8988T (cell line): Measurements from ENCODE around the gene PDZRN4.
"Not testable (repeated sequence)": the region's sequence is repeated elsewhere in the genome, so short reads cannot be mapped to it uniquely, and the experiment has no call there.

Source experiments
- DNase-seq: peaks from one replicate; pipeline ENCODE4 v3.0.0; 2011

Gene PDZRN4

GRCh38 chr12:41514907-41515306 lies 326.8 kb downstream of the PDZRN4 start:
- DNase-seq, result no peak

DNA sequence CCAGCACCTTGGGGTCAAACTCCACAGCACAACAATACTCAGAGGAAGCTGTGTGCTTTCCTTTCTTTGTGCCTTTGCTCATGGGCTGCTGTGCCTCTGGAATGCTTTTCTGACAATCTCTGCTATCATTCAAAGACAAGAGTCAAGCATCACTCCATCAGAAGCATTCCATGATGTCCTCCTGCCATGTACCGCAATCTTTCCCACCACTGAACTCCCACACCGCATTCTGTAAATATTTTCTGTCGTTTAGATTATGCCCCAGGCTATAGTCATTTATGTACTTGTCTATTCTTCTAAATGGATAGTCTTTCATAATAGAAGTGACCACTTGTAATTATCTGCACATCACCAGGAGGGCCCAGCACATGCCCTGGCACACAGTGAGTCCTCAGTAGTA lies 327.8 kb downstream of the PDZRN4 start:
- no peak for DNase-seq

DNA sequence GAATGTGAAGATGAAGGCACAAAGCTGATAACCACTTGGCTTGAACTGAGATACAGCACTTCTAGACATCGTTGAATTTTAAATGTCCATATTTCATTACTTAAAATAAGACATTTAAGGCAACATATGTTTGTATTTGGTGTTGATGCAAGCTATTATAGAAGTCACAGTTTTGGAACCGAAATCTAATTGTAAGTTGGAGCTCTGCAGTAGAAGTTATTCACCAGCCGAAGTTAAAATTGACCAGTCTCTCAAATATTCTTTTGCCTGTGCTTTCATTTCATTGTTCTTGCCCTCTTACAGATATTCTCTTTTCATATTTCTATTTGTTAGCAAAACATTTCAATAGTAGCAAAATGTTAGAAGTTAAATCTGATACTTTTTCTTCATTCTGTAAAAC lies 332.7 kb downstream of the PDZRN4 start:
- DNase-seq, result no peak

DNA sequence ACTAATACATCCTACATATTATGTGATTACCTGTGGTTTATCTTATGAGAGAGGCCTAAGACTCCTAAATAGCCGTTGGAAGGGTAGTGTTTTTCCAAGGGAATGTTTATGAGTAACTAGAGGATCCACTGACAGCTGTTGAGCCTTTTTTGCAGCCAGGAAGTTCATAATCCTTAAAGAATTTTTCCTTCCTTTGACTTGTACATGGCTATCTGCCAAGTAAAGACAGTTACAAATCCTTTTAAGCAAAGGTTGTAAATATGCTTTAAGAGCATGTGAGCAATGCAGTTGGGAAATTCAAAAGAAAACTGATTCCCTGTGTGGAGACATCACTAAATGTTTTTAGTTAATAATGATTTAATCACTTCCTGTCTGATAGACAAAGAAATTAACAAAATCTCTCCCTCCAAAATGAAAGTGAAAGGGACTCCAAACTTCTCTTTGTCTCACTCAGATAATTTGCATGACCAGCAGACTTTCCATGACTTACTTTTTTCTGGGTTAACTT lies 333.8 kb downstream of the PDZRN4 start:
- DNase-seq, result no peak

DNA sequence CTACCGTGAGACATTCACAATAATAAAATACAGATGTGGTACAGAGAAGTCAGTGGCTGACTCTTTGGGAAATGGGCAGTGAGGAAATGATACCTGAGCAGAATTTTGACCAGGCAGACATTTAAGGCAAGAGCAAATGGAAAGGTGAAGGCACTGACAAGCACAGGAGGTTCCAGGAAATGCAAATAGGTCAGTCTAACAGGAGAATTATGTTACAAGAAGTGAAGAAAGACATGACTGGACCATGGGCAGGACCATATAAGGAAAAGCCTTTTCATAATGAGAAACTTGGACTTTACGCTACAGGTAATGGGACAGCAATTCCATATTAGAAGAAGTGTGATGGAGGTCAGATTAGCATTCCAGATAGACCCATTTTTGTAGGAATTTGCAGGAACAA lies 338.9 kb downstream of the PDZRN4 start:
- no peak for DNase-seq

GRCh38 chr12:41527534-41528116 lies 339.5 kb downstream of the PDZRN4 start:
- no peak for DNase-seq

DNA sequence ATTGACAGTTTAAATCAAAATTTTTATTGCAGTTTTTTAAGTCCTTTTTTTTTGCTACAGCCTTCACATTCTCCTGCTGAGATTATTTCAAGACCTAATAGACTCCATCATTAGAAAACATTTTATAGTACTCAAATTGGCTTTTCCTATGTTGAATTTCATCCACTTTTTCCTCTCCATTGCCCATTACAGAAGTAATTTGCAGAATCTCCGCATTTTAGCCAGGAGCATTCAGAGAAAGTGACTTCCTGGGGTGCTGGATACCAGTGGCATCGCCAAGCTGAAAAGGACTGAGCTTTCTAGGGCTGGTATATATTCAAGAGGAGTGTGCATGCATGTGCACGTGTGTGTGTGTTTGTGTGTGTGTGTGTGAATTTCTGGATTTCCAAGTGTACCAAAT lies 340.8 kb downstream of the PDZRN4 start:
- DNase-seq, result no peak

- no peak for DNase-seq
These were observed 342.3 kb downstream of the PDZRN4 start for GRCh38 chr12:41530441-41530840.

DNA sequence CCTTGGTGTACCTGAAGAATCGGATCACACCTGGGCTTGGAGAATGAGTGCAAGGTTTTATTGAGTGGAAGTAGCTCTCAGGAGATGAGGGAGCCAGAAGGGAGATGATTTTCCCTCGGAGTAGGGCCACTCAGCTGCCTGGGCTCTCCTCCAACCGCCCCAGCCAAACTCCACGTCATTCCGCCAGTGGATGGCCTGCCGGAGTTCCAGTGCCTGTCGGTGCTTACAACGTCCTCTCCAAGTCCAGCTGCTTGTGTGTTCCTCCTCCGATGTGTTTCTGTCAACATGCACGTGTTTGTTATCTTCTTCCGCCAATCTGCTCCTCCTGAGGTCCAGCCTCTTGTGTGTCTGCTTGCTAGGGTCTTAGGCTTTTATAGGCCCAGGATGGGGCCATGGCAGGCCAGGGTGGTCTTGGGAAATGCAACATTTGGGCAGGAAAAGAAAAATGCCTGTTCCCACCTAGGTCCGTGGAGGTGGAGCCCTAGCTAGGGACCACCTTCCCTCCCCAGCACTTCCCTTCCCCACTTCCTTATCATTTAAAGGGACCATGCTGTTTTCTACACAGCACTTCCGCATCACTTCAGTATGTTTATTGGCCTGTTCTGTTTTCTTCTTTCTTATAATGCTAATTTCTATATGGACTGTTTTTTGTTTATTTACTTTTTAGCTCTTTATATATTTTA lies 343.2 kb downstream of the PDZRN4 start:
- no peak for DNase-seq

GRCh38 chr12:41532072-41532471 lies 344.0 kb downstream of the PDZRN4 start:
- DNase-seq, result no peak

DNA sequence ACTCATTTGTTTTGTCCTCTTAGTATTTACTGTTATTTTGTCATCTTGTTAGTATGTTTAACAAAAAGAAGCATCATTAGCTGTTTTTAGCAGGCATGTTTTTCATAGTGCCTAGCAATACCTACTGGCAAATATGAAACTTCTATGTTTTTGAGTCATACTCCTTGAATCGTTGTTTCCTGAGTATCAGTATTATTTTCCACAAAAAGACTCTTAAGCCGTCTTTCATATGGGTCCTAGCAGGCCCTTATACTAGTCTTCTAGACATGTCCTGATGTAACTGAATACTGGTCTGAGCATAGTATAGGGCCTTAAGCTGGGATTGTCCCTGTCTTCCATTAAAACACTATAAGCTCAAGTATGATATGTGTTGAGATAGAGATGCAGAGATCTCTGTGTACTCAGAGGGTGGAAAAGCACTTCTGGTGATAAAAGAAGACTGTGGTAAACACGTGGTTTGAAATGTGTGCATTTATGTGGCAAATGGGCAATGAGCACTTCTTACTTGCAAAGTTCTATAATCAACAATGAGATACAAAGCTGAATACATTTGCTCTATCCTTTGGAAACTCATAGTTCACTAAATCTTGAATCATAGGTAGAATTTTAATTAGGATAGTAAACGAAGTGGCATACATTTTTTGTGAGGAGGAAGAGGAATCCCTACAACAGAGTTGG lies 348.8 kb downstream of the PDZRN4 start:
- no peak for DNase-seq

DNA sequence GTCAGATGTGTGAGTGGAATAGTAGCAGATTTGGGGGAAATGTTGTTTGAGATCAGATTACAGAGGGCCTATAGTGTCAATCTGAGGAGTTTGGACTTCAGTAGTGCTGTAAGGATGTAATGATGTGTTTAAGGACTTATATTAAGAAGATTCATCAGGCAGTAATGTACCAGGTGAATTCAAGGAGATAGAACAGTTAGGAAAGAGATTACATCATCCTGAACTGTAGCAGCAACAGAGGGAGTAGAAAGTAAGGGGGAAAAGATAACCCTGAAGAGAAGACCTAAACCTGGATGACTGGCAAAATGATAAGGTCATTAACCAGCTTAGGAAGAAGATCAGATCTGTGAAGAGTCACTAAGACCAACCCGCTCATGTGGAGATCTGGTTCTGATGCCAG lies 349.4 kb downstream of the PDZRN4 start:
- DNase-seq, result no peak

DNA sequence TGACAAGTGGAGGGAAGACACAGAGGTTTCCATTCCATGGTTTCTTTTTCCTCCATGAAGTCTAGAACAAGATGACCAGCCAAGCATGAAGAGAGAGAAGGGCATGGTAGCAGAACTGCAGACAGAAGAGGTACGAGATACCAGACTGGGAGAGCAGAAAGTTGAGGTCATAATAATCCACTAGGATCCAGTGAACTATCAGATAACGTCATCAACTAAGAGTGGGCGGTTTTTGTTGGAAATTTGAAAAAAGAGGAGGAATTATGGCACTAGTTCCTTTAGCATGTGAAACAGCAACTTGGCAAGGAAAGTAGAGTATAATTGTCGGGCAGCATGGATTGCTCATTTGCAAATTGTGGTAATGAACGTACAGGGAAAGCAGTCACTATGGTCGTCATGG lies 357.6 kb downstream of the PDZRN4 start:
- DNase-seq, result no peak

GRCh38 chr12:41547071-41547470 lies 359.0 kb downstream of the PDZRN4 start:
- DNase-seq, result not testable (repeated sequence)

- DNase-seq, result no peak
These were observed 360.8 kb downstream of the PDZRN4 start for GRCh38 chr12:41548926-41549325.

- no peak for DNase-seq
These were observed 364.5 kb downstream of the PDZRN4 start for GRCh38 chr12:41552588-41552987.

DNA sequence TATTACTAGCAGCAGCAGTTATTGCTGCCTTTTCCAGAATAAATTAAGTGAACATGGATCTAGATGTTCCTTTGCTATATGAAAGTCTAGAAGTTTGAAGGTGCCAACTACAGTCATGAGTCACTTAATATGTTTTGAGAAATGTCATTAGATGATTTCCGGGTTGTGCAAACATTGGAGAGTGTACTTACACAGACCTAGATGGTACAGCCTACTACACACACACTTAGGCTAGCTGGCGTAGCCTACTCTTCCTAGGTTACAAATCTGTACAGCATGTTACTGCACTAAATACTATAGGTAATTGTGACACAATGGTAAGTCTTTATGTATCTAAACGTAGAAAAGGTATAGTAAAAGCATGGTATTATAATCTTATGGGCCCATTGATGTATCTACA lies 368.1 kb downstream of the PDZRN4 start:
- DNase-seq, result no peak

DNA sequence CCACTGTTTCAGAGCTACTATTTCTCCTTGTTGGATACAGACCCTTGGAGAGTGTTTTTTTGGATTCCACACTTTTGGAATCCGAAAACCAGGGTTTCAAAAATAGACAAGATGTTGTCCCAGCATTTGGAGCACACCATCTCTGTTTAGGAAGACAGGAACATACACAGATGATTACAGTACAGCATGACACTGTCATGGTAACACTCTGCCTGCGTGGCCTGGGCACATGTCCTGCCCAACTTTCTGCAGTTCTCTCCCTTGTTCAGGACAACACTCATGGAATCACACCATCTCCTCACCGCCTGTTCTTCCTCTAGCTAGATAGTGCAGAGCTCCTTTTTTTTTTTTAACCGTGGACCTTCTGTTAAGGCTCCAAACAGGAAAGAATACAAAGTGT lies 369.2 kb downstream of the PDZRN4 start:
- no peak for DNase-seq

DNA sequence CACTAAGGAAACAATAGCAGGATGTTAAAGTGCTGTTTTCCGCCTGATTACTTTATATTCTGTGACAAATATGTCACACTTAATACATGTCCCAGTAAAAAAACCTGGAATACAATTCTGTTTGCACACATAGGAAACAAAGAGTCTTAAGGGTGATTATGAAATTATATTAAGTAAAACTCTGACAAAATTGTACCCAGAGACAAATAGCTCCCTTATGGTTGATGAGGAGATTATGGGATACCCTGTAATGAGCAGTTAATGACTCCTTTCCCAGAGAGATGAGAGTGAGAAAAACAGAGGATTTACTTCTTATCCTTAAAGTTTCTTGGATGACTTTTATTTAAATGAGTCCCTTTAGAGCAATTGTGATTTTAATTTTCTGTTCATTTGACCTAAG lies 370.6 kb downstream of the PDZRN4 start:
- DNase-seq, result no peak

DNA sequence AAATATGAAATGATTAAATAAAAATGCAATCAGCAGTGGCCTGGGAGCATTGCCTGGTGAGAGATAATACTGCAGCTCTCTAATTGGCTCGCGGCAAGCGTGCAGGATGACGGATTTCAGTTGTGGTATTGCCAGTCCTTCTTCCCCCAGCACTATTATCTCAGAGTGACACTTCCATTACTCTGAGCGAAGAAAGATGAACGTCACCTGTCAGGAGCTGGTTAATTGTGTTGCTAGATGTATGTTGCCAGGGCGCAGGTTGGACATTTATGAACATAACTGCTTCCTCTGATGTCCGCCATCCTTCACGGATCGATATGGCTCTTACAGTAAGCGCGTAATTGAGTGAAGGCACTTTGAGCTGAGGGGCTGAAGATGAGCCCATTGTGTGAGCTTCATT lies 374.9 kb downstream of the PDZRN4 start:
- DNase-seq, result no peak

GRCh38 chr12:41564816-41565215 lies 376.7 kb downstream of the PDZRN4 start:
- DNase-seq, result no peak

GRCh38 chr12:41566703-41567102 lies 378.6 kb downstream of the PDZRN4 start:
- no peak for DNase-seq

GRCh38 chr12:41573445-41573844 lies 385.3 kb downstream of the PDZRN4 start:
- DNase-seq, result no peak

GRCh38 chr12:41576925-41577324 lies 388.8 kb downstream of the PDZRN4 start:
- DNase-seq, result no peak
